Right renal pelvis (tissue), 4 donors: Measurements from ENCODE around the gene ATG9A. TPM values are rescaled to one million over a fixed set of nuclear protein-coding genes. Genes with fewer than 3 reads are reported as not detected.

Experiments used
- DNase-seq, 4 donors: peaks; one replicate each; pipeline ENCODE4 v3.0.0-alpha.2; 2013; ENCODE audit warnings: low read depth in 4 of 4, low spot score in 3 of 4, missing footprints in 1 of 4
- polyA plus RNA-seq, 4 donors: library from polyadenylated mRNA; unstranded; fragments of 120-200 nt; gene quantifications; one replicate each; pipeline ENCODE4 v1.2.1, GENCODE V29; 2013; ENCODE audit not compliant: insufficient read length in 4 of 4

ATG9A gene
- polyA plus RNA-seq, 4 donors: 43.5 to 49.3 (median 45.6) TPM

- DNase-seq: peak in 1 of 4 donors; percentile 14
Observed at GRCh38 chr2:219178377-219179175, 50.9 kb downstream of the ATG9A start.

- DNase-seq: peak; percentile 66 to 86 (median 76)
Observed at GRCh38 chr2:219177552-219178376, 51.7 kb downstream of the ATG9A start, which contains the start of gene RETREG2. RETREG2 (plus strand) TSS chr2:219178275; CDS start chr2:219178353, 78 bp downstream.

- peak; percentile 59 to 75 (median 67) for DNase-seq
Observed at GRCh38 chr2:219176818-219177551, 52.5 kb downstream of the ATG9A start, which contains the start of gene CNPPD1. CNPPD1 (minus strand) TSS chr2:219176925; CDS start chr2:219176828, 97 bp downstream.

- DNase-seq: peak in 3 of 4 donors; percentile 10 to 33 (median 12)
Observed at GRCh38 chr2:219175928-219176817, 53.3 kb downstream of the ATG9A start.

GRCh38 chr2:219175486-219175885, 54.0 kb downstream of the ATG9A start:
- no peak for DNase-seq

- DNase-seq: no peak
Observed at GRCh38 chr2:219174801-219175200, 54.6 kb downstream of the ATG9A start.

GRCh38 chr2:219174146-219174545, 55.3 kb downstream of the ATG9A start:
- DNase-seq: no peak

GRCh38 chr2:219173176-219173575, 56.3 kb downstream of the ATG9A start:
- no peak for DNase-seq

GRCh38 chr2:219172231-219173154, 56.9 kb downstream of the ATG9A start:
- DNase-seq: no peak

GRCh38 chr2:219171231-219171651, 58.2 kb downstream of the ATG9A start:
- peak in 3 of 4 donors; percentile 10 to 27 (median 24) for DNase-seq

GRCh38 chr2:219169930-219170654, 59.3 kb downstream of the ATG9A start, which contains the start of gene SLC23A3:
SLC23A3 (minus strand) TSS chr2:219170029; CDS start chr2:219169984, 45 bp downstream.
- DNase-seq: no peak

Other genes with a start within 250 kb of the ATG9A start
- under 1 TPM in 3 of 4 donors, not detected in 1; 0.08 to 0.10 (median 0.08) TPM for gene FEV, start 244.5 kb downstream of the ATG9A start, polyA plus RNA-seq
- gene CRYBA2, start 236.2 kb downstream of the ATG9A start, polyA plus RNA-seq: not detected
- under 1 TPM; 0.19 to 0.41 (median 0.25) TPM for gene CFAP65, start 188.1 kb downstream of the ATG9A start, polyA plus RNA-seq
- 1 to 10 TPM; 1.5 to 2.5 (median 1.8) TPM for gene IHH, start 168.7 kb downstream of the ATG9A start, polyA plus RNA-seq
- gene NHEJ1, start 68.8 kb downstream of the ATG9A start, polyA plus RNA-seq: 10 to 100 TPM; 18.8 to 21.3 (median 20.1) TPM
- gene SLC23A3, start 59.6 kb downstream of the ATG9A start, polyA plus RNA-seq: 10 to 100 TPM; 14.8 to 23.3 (median 18.8) TPM
- 10 to 100 TPM; 66.2 to 75.3 (median 70.5) TPM for gene CNPPD1, start 52.7 kb downstream of the ATG9A start, polyA plus RNA-seq
- gene RETREG2, start 51.4 kb downstream of the ATG9A start, polyA plus RNA-seq: 100 to 1,000 TPM; 110 to 129 (median 121) TPM
- gene ZFAND2B, start 22.9 kb downstream of the ATG9A start, polyA plus RNA-seq: 10 to 100 TPM; 40.5 to 46.5 (median 43.2) TPM
- 10 to 100 TPM; 32.4 to 40.3 (median 36.8) TPM for gene ABCB6, start 10.7 kb downstream of the ATG9A start, polyA plus RNA-seq
- gene ANKZF1, start 170 bp upstream of the ATG9A start, polyA plus RNA-seq: 10 to 100 TPM; 40.5 to 59.2 (median 50.4) TPM
- 10 to 100 TPM; 21.3 to 28.2 (median 24.2) TPM for gene GLB1L, start 15.8 kb upstream of the ATG9A start, polyA plus RNA-seq
- gene STK16, start 15.8 kb upstream of the ATG9A start, polyA plus RNA-seq: 10 to 100 TPM; 36.3 to 41.8 (median 37.8) TPM
- under 1 TPM; 0.87 to 0.97 (median 0.92) TPM for gene TUBA4B, start 23.6 kb upstream of the ATG9A start, polyA plus RNA-seq
- 10 to 100 TPM; 34.0 to 60.1 (median 37.1) TPM for gene TUBA4A, start 24.3 kb upstream of the ATG9A start, polyA plus RNA-seq
- 10 to 100 TPM; 73.3 to 89.5 (median 76.2) TPM for gene DNAJB2, start 49.7 kb upstream of the ATG9A start, polyA plus RNA-seq
- under 1 TPM in 2 of 4 donors, not detected in 2; 0.31 to 0.56 TPM for gene PTPRN, start 79.8 kb upstream of the ATG9A start, polyA plus RNA-seq
- gene RESP18, start 103.1 kb upstream of the ATG9A start, polyA plus RNA-seq: not detected
- gene DNPEP, start 158.3 kb upstream of the ATG9A start, polyA plus RNA-seq: 10 to 100 TPM; 54.2 to 67.5 (median 58.2) TPM
- 1 to 10 TPM; 5.9 to 6.8 (median 6.6) TPM for gene DES, start 188.7 kb upstream of the ATG9A start, polyA plus RNA-seq
- 10 to 100 TPM; 10.3 to 15.2 (median 13.3) TPM for gene SPEG, start 205.2 kb upstream of the ATG9A start, polyA plus RNA-seq